Activated CD8-positive, alpha-beta T cell treated with anti-CD3 and anti-CD28 coated beads for 36 hours (primary cell): ENCODE data around the gene SLC35B2. TPM values are rescaled to one million over a fixed set of nuclear protein-coding genes. Genes with fewer than 3 reads are reported as not detected.

ENCODE experiments used
- ATAC-seq: fragments of 200-7000 bp; cut with Tn5 transposase; one replicate; pipeline ENCODE4 v1.10.0; 2021; ENCODE audit warnings: mild to moderate bottlenecking, moderate library complexity
- CTCF ChIA-PET: fragments of 350-600 bp; sonication (Branson Sonifier 250); formaldehyde crosslinking; loops from one replicate; lab custom pipeline; 2021; ENCODE audit warnings: antibody characterized with exemption; lab: Charles Lee
- POLR2A ChIA-PET: fragments of 350-600 bp; sonication (Branson Sonifier 250); formaldehyde crosslinking; loops from one replicate; lab custom pipeline; 2021; ENCODE audit warnings: antibody characterized with exemption; lab: Charles Lee
- DNase-seq: peaks from one replicate; pipeline ENCODE4 v3.0.0-alpha.2; 2020
- H3K27ac Mint-ChIP-seq: one replicate; pipeline ENCODE4 v1.8.0; 2021; ENCODE audit warnings: mild to moderate bottlenecking, mixed read lengths
- H3K27me3 Mint-ChIP-seq: one replicate; pipeline ENCODE4 v1.8.0; 2021; ENCODE audit warnings: mixed read lengths
- H3K36me3 Mint-ChIP-seq: one replicate; pipeline ENCODE4 v1.8.0; 2021; ENCODE audit warnings: low read depth, mixed read lengths
- H3K4me1 Mint-ChIP-seq: one replicate; pipeline ENCODE4 v1.8.0; 2021; ENCODE audit warnings: low read depth, mixed read lengths
- H3K4me3 Mint-ChIP-seq: one replicate; pipeline ENCODE4 v1.8.0; 2021; ENCODE audit warnings: mild to moderate bottlenecking, moderate library complexity, mixed read lengths
- H3K9me3 Mint-ChIP-seq: one replicate; pipeline ENCODE4 v1.8.0; 2021; ENCODE audit warnings: mixed read lengths
- CTCF ChIP-seq: fragments of 200-600 bp; IDR thresholded peaks from one replicate; pipeline ENCODE4 v1.8.0; 2022; ENCODE audit warnings: antibody characterized with exemption, mild to moderate bottlenecking
- intact Hi-C: fragments of 100-400 bp; cut with micrococcal nuclease; formaldehyde crosslinking; loops from one replicate; pipeline ENCODE4 v1.10.0; 2022
- total RNA-seq, 2 experiments: library from RNA; stranded (reverse); gene quantifications; one replicate each; pipeline ENCODE4 v1.2.3, GENCODE V29; 2021

The SLC35B2 gene
- total RNA-seq, 2 experiments from 2014 or later: 15.4 to 16.7 TPM

GRCh38 chr6:44217332-44218143, 39.8 kb downstream of the SLC35B2 start:
- Mint-ChIP-seq H3K4me1 (peaks cover 29% of the 10 kb centered on the region), H3K9me3 (no peaks in the 10 kb centered on the region), H3K27ac (no peak overlapping the region), H3K36me3 (no peaks in the 10 kb centered on the region), H3K4me3 (no peak overlapping the region), H3K27me3 (peaks cover 6% of the 10 kb centered on the region)
- intact Hi-C loops: no loop called here
- TF ChIP-seq CTCF: no peak
- ChIA-PET CTCF (interaction anchor here (1.1 to 1.4 kb wide), 2 partner anchors 20 to 126 kb away, joined by 3 to 4 read pairs; no protein-coding TSS in a partner anchor), POLR2A (interaction anchor here (1.2 kb wide), 1 partner anchor 28 kb away, joined by 5 read pairs; no protein-coding TSS in a partner anchor)
- ATAC-seq (no peak), DNase-seq (no peak)

DNA sequence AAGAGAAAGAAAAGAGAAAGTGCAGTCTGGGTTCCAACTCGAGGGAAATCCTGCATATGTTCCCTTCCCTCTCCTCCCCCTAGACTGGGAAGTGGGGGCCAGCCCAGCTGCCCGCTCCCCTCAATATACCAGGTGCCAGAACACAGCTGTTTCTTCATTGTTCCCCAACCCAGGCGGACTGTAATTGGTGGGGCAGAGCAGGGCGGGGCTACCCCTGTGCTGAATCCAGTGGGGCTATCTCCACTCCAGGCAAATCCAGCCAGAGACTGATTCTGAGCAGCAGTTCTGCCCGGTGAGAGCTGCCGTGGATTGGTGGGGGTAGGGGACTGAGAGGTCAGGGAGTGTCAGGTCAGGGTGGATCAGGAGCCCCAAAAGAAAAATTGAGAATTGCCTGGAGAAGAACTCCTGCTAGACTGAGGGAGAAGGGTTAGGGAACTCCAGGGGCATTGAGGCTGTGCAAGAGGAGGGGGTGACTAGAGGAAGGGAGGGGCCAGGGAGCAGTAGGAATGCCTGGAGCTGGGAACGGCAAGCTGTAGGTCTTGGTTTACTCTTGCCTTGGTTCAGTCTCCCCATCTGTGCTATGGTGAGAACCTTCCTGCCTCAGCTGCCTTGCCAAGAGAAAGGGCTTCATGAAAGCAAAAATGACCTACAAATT, 40.5 kb downstream of the SLC35B2 start, which contains the start of gene MYMX:
TSS of gene MYMX (plus strand) at position 250 of the 655 bp plus-strand sequence. CDS start 546 bp downstream, outside the sequence.
- TF ChIP-seq CTCF: no peak
- Mint-ChIP-seq H3K36me3 (no peaks in the 10 kb centered on the region), H3K4me1 (peaks cover 22% of the 10 kb centered on the region), H3K27ac (no peak within 1 kb of the TSS), H3K9me3 (no peaks in the 10 kb centered on the region), H3K27me3 (peaks cover 6% of the 10 kb centered on the region), H3K4me3 (no peak within 1 kb of the TSS)
- DNase-seq (no peak), ATAC-seq (no peak)
- POLR2A ChIA-PET: interaction anchor here (1.2 to 1.3 kb wide), 3 partner anchors 10 to 40 kb away, joined by 3 to 6 read pairs (median 5); no protein-coding TSS in a partner anchor
- intact Hi-C loops: no loop called here
- CTCF ChIA-PET: interaction anchor here (1.1 to 1.4 kb wide), 2 partner anchors 20 to 127 kb away, joined by 3 to 4 read pairs; no protein-coding TSS in a partner anchor

GRCh38 chr6:44214307-44214706, 43.0 kb downstream of the SLC35B2 start:
- TF ChIP-seq CTCF: no peak
- intact Hi-C loops: no loop called here
- Mint-ChIP-seq H3K4me3 (no peak overlapping the region), H3K27me3 (peaks cover 7% of the 10 kb centered on the region), H3K4me1 (peaks cover 11% of the 10 kb centered on the region), H3K36me3 (no peaks in the 10 kb centered on the region), H3K9me3 (no peaks in the 10 kb centered on the region), H3K27ac (no peak overlapping the region)
- no peak for ATAC-seq
- POLR2A ChIA-PET: interaction anchor here (1.6 kb wide), 1 partner anchor 21 kb away, joined by 5 read pairs; no protein-coding TSS in a partner anchor
- CTCF ChIA-PET: interaction anchor here (1.0 to 1.2 kb wide), 3 partner anchors 10 to 42 kb away, joined by 3 to 4 read pairs (median 3); no protein-coding TSS in a partner anchor
- no peak for DNase-seq

DNA sequence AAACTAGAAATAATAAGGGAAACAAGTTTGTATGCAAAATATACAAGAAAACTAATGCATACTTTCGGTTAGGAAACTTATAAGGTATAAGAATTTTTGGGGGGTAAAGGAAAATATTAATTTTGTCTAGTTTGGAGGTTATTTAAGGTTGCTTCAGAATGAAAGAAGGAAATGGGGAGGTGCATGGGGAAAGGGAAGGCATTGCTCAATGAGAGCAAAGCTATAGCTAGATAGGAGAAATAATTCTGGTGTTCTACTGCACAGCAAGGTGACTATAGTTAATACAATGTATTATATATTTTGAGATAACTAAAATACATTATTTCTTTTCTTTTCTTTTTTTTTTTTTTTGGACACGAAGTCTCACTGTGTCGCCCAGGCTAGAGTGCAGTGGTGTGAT, 46.0 kb downstream of the SLC35B2 start:
- Mint-ChIP-seq H3K27ac (no peak overlapping the region), H3K4me1 (no peaks in the 10 kb centered on the region), H3K27me3 (peaks cover 2% of the 10 kb centered on the region), H3K9me3 (no peaks in the 10 kb centered on the region), H3K4me3 (no peak overlapping the region), H3K36me3 (no peaks in the 10 kb centered on the region)
- DNase-seq (no peak), ATAC-seq (no peak)
- POLR2A ChIA-PET: no interaction called here
- TF ChIP-seq CTCF: no peak
- CTCF ChIA-PET: interaction anchor here (0.7 to 2.3 kb wide), 3 partner anchors 13 to 39 kb away, joined by 3 to 8 read pairs (median 4); no protein-coding TSS in a partner anchor
- intact Hi-C loops: no loop called here
